ENCODE measurements around the gene SLC36A1.
"Not testable (repeated sequence)": the region's sequence is repeated elsewhere in the genome, so short reads cannot be mapped to it uniquely, and the experiment has no call there.

The SLC36A1 gene

GRCh38 chr5:151483647-151484046 lies 36.2 kb downstream of the SLC36A1 start:
- DNase-seq (ENCODE audit: low spot score), result no peak

- no peak for DNase-seq (ENCODE audit: low spot score)
These were observed 40.1 kb downstream of the SLC36A1 start for GRCh38 chr5:151487544-151487943.

- no peak for DNase-seq (ENCODE audit: low spot score)
These were observed 43.2 kb downstream of the SLC36A1 start for GRCh38 chr5:151490627-151491026.

GRCh38 chr5:151491062-151491461 lies 43.7 kb downstream of the SLC36A1 start:
- DNase-seq (ENCODE audit: low spot score), result no peak

GRCh38 chr5:151492729-151493128 lies 45.3 kb downstream of the SLC36A1 start:
- peak; percentile 10 for DNase-seq (ENCODE audit: low spot score)

- DNase-seq (ENCODE audit: low spot score), result no peak
These were observed 46.3 kb downstream of the SLC36A1 start for GRCh38 chr5:151493665-151494064.

- DNase-seq (ENCODE audit: low spot score), result no peak
These were observed 47.9 kb downstream of the SLC36A1 start for GRCh38 chr5:151495320-151495719.

- no peak for DNase-seq (ENCODE audit: low spot score)
These were observed 48.7 kb downstream of the SLC36A1 start for GRCh38 chr5:151496041-151496484.

GRCh38 chr5:151497391-151498002 lies 50.1 kb downstream of the SLC36A1 start:
- no peak for DNase-seq (ENCODE audit: low spot score)

- DNase-seq (ENCODE audit: low spot score), result no peak
These were observed 51.2 kb downstream of the SLC36A1 start for GRCh38 chr5:151498395-151499155.

GRCh38 chr5:151499501-151500035 lies 52.2 kb downstream of the SLC36A1 start:
- DNase-seq (ENCODE audit: low spot score), result no peak

GRCh38 chr5:151504006-151504405 lies 56.6 kb downstream of the SLC36A1 start:
- DNase-seq (ENCODE audit: low spot score), result no peak

- not testable (repeated sequence) for DNase-seq (ENCODE audit: low spot score)
These were observed 60.9 kb downstream of the SLC36A1 start for GRCh38 chr5:151508308-151508707.

- DNase-seq (ENCODE audit: low spot score), result no peak
These were observed 61.8 kb downstream of the SLC36A1 start for GRCh38 chr5:151509231-151509630.

- no peak for DNase-seq (ENCODE audit: low spot score)
These were observed 62.4 kb downstream of the SLC36A1 start for GRCh38 chr5:151509836-151510235.

- DNase-seq (ENCODE audit: low spot score), result no peak
These were observed 69.9 kb downstream of the SLC36A1 start for GRCh38 chr5:151517122-151517920.

- no peak for DNase-seq (ENCODE audit: low spot score)
These were observed 72.9 kb downstream of the SLC36A1 start for GRCh38 chr5:151520294-151520693.

- no peak for DNase-seq (ENCODE audit: low spot score)
These were observed 74.8 kb downstream of the SLC36A1 start for GRCh38 chr5:151522226-151522625.

GRCh38 chr5:151523335-151523734 lies 75.9 kb downstream of the SLC36A1 start:
- DNase-seq (ENCODE audit: low spot score), result peak; percentile 69

- DNase-seq (ENCODE audit: low spot score), result no peak
These were observed 80.8 kb downstream of the SLC36A1 start for GRCh38 chr5:151528153-151528552.

GRCh38 chr5:151528996-151529395 lies 81.6 kb downstream of the SLC36A1 start:
- DNase-seq (ENCODE audit: low spot score), result no peak

GRCh38 chr5:151531581-151531980 lies 84.2 kb downstream of the SLC36A1 start:
- no peak for DNase-seq (ENCODE audit: low spot score)

- no peak for DNase-seq (ENCODE audit: low spot score)
These were observed 85.0 kb downstream of the SLC36A1 start for GRCh38 chr5:151532416-151532815.

Data from COLO829 (cell line).